Kasumi-1 (cell line): ENCODE data around the gene TRABD2A.
"Not testable (repeated sequence)": the region's sequence is repeated elsewhere in the genome, so short reads cannot be mapped to it uniquely, and the experiment has no call there.

Experiments used
- DNase-seq, 2 experiments: peaks; one replicate each; lab custom pipeline; 2025; lab: John Stamatoyannopoulos, UW

The TRABD2A gene

DNA sequence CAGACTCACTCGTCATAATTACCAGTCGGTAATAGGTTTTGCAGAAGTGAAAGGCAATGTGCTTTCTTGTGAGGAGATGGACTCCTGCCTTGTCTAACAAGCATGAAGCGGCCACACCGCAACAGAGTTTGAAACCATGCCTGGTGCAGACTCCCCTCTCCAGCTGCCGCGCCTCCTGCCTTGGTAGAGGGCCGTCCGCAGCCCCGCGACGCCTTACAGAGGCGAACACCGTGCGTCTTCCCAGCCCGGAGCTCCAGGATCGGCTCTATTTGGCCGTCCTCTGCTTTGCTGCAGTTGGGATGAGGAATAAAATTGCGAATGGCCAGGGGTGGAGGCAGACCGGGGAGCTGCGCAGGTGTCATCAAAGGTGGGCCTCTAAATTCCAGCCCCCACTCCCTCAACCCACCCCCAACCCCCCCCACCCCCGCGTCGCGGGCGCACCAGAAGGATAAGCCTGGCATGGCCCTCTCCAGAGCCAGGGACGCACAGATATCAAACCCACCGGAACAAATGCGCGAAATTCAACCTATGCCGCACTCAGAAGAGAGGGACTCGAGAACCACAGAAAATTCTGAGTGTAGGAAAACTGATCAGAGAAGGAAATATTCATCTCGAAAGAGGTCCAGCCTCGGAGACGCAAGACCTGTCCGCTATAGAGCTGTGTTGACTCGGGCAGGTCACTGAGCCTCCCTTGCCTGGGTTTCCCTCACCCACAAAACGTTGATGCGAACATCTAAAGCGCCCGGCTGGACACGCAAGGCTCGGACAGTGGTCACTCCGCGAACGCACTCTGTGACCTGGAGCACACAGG, 1.1 kb downstream of the TRABD2A start:
- DNase-seq, result no peak

DNA sequence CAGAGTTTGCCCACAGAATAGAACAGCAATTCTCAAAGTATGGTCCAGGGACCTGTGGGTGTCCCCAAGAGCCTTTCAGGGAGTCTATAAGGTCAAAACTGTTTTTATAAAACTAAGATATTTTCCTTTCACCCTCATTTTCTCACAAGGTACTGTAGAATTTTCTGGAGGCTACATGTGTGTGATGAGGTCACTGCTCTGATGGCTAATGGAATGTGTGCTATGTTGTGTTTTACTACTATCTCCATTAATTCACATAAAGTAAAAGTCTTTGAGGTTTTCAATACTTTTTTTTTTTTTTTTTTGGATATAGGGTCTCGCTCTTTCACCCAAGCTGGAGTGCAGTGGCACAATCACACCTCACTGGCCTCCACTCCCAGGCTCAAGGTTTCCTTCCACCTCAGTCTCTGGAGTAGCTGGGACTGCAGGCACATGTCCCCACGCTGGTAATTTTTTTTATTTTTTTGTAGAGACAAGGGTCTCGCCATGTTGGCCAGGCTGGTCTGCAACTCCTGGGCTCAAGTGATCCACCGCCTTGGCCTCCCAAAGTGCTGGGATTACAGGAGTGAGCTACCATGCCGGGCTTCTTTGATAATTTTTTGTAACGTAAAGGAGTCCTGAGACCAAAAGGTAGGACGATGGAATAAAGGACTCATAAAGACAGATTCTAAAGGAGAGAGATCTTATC, 1.8 kb downstream of the TRABD2A start:
- DNase-seq, result no peak

- no peak for DNase-seq
Observed at GRCh38 chr2:84878459-84878858, 2.4 kb downstream of the TRABD2A start.

GRCh38 chr2:84876369-84876768, 4.5 kb downstream of the TRABD2A start:
- DNase-seq, result no peak

DNA sequence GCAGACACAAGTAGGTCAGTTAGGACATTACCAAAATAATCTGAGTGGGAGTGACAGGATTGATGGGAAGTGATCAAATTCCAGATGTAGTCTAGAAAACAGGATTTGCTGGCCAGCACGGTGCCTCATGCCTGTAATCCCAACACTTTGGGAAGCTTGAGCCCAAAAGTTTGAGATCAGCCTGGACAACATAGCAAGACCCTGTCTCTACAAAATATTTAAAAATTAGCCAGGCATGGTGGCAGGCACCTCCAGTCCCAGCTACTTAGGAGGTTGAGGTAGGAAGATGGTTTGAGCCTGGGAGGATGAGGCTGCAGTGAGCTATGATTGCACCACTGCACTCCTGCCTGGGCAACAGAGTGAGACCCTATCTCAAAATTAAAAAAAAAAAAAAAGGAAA, 5.3 kb downstream of the TRABD2A start:
- not testable (repeated sequence) for DNase-seq

GRCh38 chr2:84875213-84875560, 5.7 kb downstream of the TRABD2A start:
- DNase-seq, result no peak

GRCh38 chr2:84874381-84875212, 6.3 kb downstream of the TRABD2A start:
- no peak for DNase-seq

DNA sequence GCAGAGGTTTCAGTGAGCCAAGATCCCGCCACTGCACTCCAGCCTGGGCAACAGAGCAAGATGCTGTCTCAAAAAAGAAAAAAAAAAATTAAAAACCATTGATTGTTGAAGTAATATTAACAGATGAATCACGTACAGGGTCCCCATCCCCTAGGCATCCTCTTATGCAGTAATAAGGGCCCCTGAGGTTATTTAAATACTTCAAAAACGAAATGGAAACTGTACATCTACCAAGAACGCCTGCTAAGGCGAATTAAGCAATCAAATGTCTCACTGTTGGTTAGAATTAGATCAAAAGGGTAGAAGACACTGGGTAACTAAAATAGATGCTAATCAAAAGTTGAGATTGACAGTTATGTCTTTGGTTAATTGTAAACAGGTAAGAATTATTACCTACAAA, 7.5 kb downstream of the TRABD2A start:
- DNase-seq, result no peak

GRCh38 chr2:84872691-84873090, 8.2 kb downstream of the TRABD2A start:
- DNase-seq, result not testable (repeated sequence)

DNA sequence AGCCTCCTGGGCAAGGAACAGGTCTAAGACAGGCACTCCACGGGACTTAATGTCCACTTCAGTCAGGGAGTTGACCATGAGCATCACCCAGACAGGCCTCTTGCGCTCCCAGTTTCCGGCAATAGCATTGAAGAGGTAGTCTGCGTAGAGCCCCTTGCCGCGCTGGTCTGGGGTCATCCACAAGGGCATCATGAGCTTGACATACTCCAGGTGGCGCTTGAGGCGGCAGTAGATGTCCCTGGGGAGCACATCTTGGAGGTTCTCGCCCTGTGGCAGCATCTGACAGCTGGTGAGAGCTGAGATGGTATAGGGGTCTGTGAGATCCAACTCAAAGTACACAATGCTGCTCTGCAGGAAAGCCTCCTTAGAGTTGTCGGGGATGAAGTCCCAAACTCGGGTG, 10.6 kb downstream of the TRABD2A start:
- no peak for DNase-seq

- not testable (repeated sequence) for DNase-seq
Observed at GRCh38 chr2:84868327-84868726, 12.6 kb downstream of the TRABD2A start.

DNA sequence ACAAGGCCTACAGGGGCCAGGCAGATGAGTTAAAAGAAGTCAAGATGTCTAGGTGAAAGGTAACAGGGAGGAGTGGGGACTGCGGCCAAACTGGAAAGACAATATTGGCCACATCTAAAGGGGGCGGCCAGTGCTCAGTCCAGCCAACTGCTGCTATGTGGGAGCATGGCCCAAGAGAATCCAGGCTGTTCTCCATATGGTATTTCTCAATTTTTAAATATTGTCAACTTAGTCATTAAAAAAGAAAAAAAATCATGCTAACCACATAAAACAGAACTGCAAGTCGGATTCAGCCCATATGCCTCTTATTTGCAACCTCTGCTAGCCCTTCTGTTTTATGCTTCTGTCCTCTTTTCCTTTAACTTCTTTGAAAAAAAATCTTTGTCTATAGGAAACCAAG, 14.8 kb downstream of the TRABD2A start:
- no peak for DNase-seq

DNA sequence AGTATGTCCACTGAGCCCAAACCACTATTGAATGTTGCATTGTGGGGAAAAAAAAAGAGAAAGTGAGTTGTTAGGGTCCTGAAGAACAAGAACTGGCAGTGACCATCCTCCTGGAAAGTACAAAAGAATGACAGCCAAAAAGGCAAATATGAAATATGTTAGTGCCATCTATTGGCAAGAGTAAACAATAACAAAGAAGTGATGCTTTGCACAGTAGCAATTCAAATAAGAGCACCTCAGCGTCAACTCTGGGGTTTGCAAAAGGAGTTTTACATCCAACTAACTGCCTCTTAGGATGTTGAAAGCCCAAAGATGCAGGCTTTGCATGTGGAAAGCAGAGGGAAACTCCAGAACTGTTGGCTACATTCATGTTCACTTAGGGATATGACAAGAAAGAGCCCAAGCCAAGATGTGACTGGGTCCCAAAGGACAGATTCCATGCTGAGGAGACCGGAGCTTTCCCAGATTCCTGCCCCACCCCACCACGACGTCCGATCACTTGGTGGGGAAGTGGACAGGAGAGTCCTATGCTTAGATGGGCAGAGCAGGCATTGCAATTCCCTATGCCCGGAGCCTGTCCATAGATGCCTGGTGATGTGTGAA, 15.6 kb downstream of the TRABD2A start:
- DNase-seq, result peak; percentile 62 to 66

DNA sequence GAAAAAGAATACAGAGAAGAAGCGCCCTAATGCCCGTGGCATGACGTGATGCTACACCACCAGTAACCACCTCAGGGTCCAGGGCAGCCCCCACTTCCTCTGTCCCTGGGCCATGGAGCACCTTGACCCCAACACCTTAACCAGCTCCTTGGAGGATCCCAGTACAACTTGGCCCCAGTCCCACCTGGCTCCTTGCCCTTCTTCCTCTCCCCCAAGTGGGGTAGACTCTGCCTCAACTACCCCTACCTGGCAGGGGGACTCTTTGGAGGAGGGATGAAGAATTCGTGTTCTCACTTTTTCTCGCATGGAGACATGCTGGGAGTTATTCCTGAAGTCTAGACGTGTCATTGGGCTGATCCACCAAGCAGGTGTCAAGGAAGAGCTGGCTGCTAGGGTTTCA, 18.9 kb downstream of the TRABD2A start:
- DNase-seq, result no peak

GRCh38 chr2:84861539-84861938, 19.3 kb downstream of the TRABD2A start:
- no peak for DNase-seq

GRCh38 chr2:84858937-84859336, 21.9 kb downstream of the TRABD2A start:
- DNase-seq, result no peak

DNA sequence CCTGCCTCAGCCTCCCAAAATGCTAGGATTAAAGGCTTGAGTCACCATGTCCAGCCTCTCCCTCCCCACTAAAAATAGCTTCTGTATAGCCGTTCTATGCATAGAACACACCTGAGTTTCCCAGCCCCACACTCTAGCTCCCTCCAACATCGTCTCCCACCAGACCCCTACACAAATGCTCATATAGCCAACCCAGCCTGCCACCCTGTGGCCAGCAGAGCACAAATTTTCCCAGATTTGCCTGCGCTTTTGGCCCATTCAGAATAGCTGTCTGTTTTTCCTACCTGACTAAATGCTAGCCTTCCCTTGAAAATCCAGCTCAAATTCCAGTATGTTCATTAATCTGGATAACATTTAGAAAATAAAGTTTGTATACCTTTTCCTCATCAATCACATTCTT, 22.8 kb downstream of the TRABD2A start:
- no peak for DNase-seq

GRCh38 chr2:84857566-84857965, 23.3 kb downstream of the TRABD2A start:
- no peak for DNase-seq

- DNase-seq, result peak; percentile 55 to 56
Observed at GRCh38 chr2:84856787-84857186, 24.1 kb downstream of the TRABD2A start.

- DNase-seq, result no peak
Observed at GRCh38 chr2:84855731-84856130, 25.2 kb downstream of the TRABD2A start.

GRCh38 chr2:84854850-84855249, 26.0 kb downstream of the TRABD2A start:
- no peak for DNase-seq

- no peak for DNase-seq
Observed at GRCh38 chr2:84851876-84852275, 29.0 kb downstream of the TRABD2A start.
